Measurements from ENCODE around the gene RFX2. TPM values are rescaled to one million over a fixed set of nuclear protein-coding genes. Genes with fewer than 3 reads are reported as not detected.
"Not testable (repeated sequence)": the region's sequence is repeated elsewhere in the genome, so short reads cannot be mapped to it uniquely, and the experiment has no call there.

Gene RFX2
- total and polyA plus RNA-seq, 9 of the 15 experiments (the other 6 are each of a cell fraction or from before 2014, with no cell fraction given): 3.6 to 18.7 (median 8.7) TPM

DNA sequence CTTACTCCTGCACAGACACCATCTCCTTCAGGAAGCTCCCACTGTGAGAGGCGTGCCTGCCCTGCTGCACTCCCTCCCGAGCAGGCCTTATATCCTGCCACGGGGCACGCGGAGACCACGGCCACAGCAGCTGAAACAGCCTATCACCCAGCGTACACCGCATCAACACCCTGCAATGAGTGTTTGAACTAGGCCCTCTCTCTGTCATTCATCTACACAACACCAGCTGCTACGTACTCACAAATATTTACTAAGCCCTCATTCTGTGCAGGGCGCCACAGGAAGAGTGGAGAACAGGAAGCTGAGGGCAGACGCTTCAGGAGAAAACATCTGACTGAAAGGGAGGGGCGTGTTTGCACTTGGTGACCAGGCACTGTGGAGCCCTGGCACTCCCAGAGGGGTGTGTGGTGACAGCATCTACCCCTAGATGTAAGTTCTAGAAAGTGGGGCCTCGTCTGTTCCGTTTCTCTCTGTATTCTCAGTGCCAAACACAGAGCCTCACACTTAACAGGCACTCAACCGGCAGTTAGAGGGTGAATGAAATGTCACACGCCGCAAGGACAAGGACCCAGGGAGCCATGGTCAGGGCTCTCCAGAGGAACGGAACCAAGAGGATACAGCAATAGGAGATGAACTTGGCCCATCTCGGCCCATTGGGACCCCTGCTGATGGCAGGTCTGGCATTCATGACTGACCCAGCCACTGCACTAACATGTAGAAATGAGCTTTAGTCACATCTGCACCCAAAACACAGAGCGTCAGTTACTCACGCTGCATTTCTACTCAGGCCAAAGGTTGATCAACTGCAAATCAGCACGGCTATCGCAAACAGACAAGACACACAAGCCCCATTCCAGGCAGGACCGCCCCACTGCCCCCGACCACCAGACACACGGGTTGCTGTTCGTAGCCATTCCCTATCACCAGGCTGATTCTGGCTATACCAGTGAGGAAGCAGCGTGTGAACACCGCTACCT is 148.0 kb downstream of the RFX2 start (continued):
- TF ChIP-seq RBM17 (IDR thresholded peaks at IDR 0.05; ENCODE audit: borderline replicate concordance, low read depth, low read length) (no peak), NRF1 (conservative IDR thresholded peaks at IDR 0.05 in 1 of 2, IDR thresholded peaks at IDR 0.05 in 1 of 2) (no peak)
- TF ChIP-seq, protein P1, sequence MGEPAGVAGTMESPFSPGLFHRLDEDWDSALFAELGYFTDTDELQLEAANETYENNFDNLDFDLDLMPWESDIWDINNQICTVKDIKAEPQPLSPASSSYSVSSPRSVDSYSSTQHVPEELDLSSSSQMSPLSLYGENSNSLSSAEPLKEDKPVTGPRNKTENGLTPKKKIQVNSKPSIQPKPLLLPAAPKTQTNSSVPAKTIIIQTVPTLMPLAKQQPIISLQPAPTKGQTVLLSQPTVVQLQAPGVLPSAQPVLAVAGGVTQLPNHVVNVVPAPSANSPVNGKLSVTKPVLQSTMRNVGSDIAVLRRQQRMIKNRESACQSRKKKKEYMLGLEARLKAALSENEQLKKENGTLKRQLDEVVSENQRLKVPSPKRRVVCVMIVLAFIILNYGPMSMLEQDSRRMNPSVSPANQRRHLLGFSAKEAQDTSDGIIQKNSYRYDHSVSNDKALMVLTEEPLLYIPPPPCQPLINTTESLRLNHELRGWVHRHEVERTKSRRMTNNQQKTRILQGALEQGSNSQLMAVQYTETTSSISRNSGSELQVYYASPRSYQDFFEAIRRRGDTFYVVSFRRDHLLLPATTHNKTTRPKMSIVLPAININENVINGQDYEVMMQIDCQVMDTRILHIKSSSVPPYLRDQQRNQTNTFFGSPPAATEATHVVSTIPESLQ (CRISPR knock-in tag; IDR thresholded peaks at IDR 0.05): no peak

DNA sequence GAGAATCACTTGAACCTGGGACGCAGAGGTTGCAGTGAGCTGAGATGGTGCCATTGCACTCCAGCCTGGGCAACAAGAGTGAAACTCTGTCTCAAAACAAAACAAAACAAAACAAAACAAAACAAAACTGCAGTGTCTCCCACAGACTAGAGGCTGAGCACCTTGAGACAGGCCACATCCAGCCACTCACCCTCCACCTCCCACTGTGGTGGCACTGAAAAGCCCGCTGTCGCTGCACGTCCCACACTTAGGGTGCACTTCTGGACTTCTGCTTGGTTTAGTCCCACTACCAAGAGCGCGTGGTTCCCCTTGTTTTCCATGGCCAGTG is 148.7 kb downstream of the RFX2 start:
- Histone ChIP-seq H3K79me2 (ENCODE audit: control insufficient read depth, insufficient read depth, low read length) (peaks cover 95% of the 10 kb centered on the region), H4K20me1 (replicated peaks; ENCODE audit: control insufficient read depth, insufficient read depth, low read length) (peaks cover 77% of the 10 kb centered on the region), H3K36me3 (ENCODE audit: control insufficient read depth, insufficient read depth, low read length) (peaks cover 40% of the 10 kb centered on the region; the same call in 2 of the 3 replicates), H3K4me1 (replicated peaks in 1 of 2; ENCODE audit: control insufficient read depth in 2 of 2, insufficient read depth in 2 of 2, low read length in 2 of 2) (peaks cover 6 to 35% of the 10 kb centered on the region in 2 experiments; a peak in 3 of 5 replicates), H3K9ac (ENCODE audit: insufficient read depth in 1 of 2, low read depth in 2 of 2, low read length in 2 of 2) (peak overlapping the region in 1 of 2 experiments; percentile 72; a peak in 2 of 4 replicates)
- H3K27ac ChIP-seq (ENCODE audit: extremely low read depth, low read depth, low read length); H2AFZ ChIP-seq (ENCODE audit: low read depth, low read length); H3K4me2 ChIP-seq (ENCODE audit: insufficient read depth, low read length); ATAC-seq; BruUV-seq (replicated peaks); H3K4me3 ChIP-seq; DNase-seq (ENCODE audit: extremely low read depth in 1 of 4, low spot score in 3 of 4); H3K9me1 ChIP-seq (ENCODE audit: control insufficient read depth, insufficient read depth, low read length); intact Hi-C loops (cut with micrococcal nuclease); H3K27me3 ChIP-seq (ENCODE audit: control insufficient read depth in 2 of 2, insufficient read depth in 2 of 2, low read length in 2 of 2); FAIRE-seq; H3K9me3 ChIP-seq (replicated peaks; ENCODE audit: control insufficient read depth, insufficient read depth, low read depth, low read length); in situ Hi-C loops (cut with MboI): not testable (repeated sequence)
- ChIA-PET POLR2A (interaction anchor here (0.5 kb wide), 1 partner anchor 171 kb away, joined by 3 read pairs; the partner anchor contains the start of gene DUS3L), CTCF (ENCODE audit: low intra/inter-chr PET ratio) (interaction anchor here (0.6 kb wide), 1 partner anchor 337 kb away, joined by 4 read pairs; no protein-coding TSS in a partner anchor)
- 91% methylated on average over 6 of the region's 6 CpGs for WGBS (ENCODE audit: insufficient coverage, low coverage, missing lambda C conversion rate)
